HepG2 (cell line): ENCODE results near the gene TRAF3. TPM values are rescaled to one million over a fixed set of nuclear protein-coding genes. Genes with fewer than 3 reads are reported as not detected.

Experiments used
- BCL6 ChIP-seq: IDR thresholded peaks from 2 replicates; pipeline ENCODE4 v1.6.1; 2016; ENCODE audit warnings: missing genetic modification reagents, missing compliant biosample characterization
- CEBPG ChIP-seq: IDR thresholded peaks from 2 replicates; pipeline ENCODE4 v1.6.1; 2016
- HNRNPK ChIP-seq: fragments of 200-400 bp; formaldehyde crosslinking; IDR thresholded peaks from 2 replicates; pipeline ENCODE4 v1.6.1; 2018; ENCODE audit warnings: low read length, low read depth, moderate library complexity, mild to moderate bottlenecking; ENCODE audit not compliant: poor library complexity, severe bottlenecking
- KDM6A ChIP-seq: IDR thresholded peaks from 2 replicates; pipeline ENCODE4 v1.6.1; 2016; ENCODE audit warnings: low read depth
- MED8 ChIP-seq: sonication (generic); formaldehyde crosslinking; IDR thresholded peaks from 2 replicates; pipeline ENCODE4 v1.8.1; 2023; ENCODE audit warnings: mild to moderate bottlenecking, missing genetic modification reagents; ENCODE audit not compliant: insufficient replicate concordance
- MTF2 ChIP-seq: sonication (generic); formaldehyde crosslinking; IDR thresholded peaks from 2 replicates; pipeline ENCODE4 v1.5.0; 2020; ENCODE audit warnings: missing genetic modification reagents, borderline replicate concordance
- PHB2 ChIP-seq: fragments of 450-650 bp; IDR thresholded peaks from 2 replicates; pipeline ENCODE4 v1.6.1; 2018; ENCODE audit not compliant: partially characterized antibody
- SNAI1 ChIP-seq: sonication (generic); formaldehyde crosslinking; IDR thresholded peaks from 2 replicates; pipeline ENCODE4 v1.5.0; 2020; ENCODE audit warnings: mild to moderate bottlenecking, missing genetic modification reagents, borderline replicate concordance
- ZNF274 ChIP-seq: sonication (generic); formaldehyde crosslinking; IDR thresholded peaks from 2 replicates; pipeline ENCODE4 v1.5.1; 2020; ENCODE audit warnings: mild to moderate bottlenecking, missing genetic modification reagents
- polyA plus RNA-seq, 8 experiments: library from polyadenylated mRNA; depleted of rRNA in 3 of 8; stranded (reverse) in 7 of 8; unstranded in 1 of 8; fragments of >200 nt; fragmentation: Illumina TruSeq in 4 of 8; extraction: Trizol in 4 of 8; gene quantifications; 2 replicates each; pipeline versions ENCODE4 v1.2.1 to v1.2.3, GENCODE V29; 2011 to 2016; ENCODE audit warnings: low read depth in 4 of 8, missing spikeins in 1 of 8, mixed read lengths in 1 of 8; ENCODE audit not compliant: insufficient read depth in 1 of 8
- total RNA-seq, 5 experiments: library from RNA; depleted of rRNA; stranded (reverse); fragments of >200 nt; fragmentation: Illumina TruSeq; extraction: Trizol; gene quantifications; 2 replicates each; pipeline ENCODE4 v1.2.3, GENCODE V29; 2016; ENCODE audit warnings: low read depth in 1 of 5
- TF ChIP-seq, protein P1 (sequence below): sonication (generic); formaldehyde crosslinking; IDR thresholded peaks from 2 replicates; pipeline ENCODE4 v1.9.0; 2021; ENCODE audit warnings: mild to moderate bottlenecking, missing genetic modification reagents
- TF ChIP-seq, protein P2 (sequence below): sonication (generic); formaldehyde crosslinking; IDR thresholded peaks from 2 replicates; pipeline ENCODE4 v1.5.0; 2020; ENCODE audit warnings: missing genetic modification reagents, mild to moderate bottlenecking, borderline replicate concordance
- TF ChIP-seq, protein P3 (sequence below): sonication (generic); formaldehyde crosslinking; IDR thresholded peaks from 2 replicates; pipeline ENCODE4 v1.9.0; 2021; ENCODE audit warnings: missing genetic modification reagents, mild to moderate bottlenecking, borderline replicate concordance

Gene TRAF3
- total and polyA plus RNA-seq, 2 of the 13 experiments (the other 11 are each of a cell fraction or from before 2014, with no cell fraction given), result 6.9 to 12.2 TPM

- TF ChIP-seq, protein P1, sequence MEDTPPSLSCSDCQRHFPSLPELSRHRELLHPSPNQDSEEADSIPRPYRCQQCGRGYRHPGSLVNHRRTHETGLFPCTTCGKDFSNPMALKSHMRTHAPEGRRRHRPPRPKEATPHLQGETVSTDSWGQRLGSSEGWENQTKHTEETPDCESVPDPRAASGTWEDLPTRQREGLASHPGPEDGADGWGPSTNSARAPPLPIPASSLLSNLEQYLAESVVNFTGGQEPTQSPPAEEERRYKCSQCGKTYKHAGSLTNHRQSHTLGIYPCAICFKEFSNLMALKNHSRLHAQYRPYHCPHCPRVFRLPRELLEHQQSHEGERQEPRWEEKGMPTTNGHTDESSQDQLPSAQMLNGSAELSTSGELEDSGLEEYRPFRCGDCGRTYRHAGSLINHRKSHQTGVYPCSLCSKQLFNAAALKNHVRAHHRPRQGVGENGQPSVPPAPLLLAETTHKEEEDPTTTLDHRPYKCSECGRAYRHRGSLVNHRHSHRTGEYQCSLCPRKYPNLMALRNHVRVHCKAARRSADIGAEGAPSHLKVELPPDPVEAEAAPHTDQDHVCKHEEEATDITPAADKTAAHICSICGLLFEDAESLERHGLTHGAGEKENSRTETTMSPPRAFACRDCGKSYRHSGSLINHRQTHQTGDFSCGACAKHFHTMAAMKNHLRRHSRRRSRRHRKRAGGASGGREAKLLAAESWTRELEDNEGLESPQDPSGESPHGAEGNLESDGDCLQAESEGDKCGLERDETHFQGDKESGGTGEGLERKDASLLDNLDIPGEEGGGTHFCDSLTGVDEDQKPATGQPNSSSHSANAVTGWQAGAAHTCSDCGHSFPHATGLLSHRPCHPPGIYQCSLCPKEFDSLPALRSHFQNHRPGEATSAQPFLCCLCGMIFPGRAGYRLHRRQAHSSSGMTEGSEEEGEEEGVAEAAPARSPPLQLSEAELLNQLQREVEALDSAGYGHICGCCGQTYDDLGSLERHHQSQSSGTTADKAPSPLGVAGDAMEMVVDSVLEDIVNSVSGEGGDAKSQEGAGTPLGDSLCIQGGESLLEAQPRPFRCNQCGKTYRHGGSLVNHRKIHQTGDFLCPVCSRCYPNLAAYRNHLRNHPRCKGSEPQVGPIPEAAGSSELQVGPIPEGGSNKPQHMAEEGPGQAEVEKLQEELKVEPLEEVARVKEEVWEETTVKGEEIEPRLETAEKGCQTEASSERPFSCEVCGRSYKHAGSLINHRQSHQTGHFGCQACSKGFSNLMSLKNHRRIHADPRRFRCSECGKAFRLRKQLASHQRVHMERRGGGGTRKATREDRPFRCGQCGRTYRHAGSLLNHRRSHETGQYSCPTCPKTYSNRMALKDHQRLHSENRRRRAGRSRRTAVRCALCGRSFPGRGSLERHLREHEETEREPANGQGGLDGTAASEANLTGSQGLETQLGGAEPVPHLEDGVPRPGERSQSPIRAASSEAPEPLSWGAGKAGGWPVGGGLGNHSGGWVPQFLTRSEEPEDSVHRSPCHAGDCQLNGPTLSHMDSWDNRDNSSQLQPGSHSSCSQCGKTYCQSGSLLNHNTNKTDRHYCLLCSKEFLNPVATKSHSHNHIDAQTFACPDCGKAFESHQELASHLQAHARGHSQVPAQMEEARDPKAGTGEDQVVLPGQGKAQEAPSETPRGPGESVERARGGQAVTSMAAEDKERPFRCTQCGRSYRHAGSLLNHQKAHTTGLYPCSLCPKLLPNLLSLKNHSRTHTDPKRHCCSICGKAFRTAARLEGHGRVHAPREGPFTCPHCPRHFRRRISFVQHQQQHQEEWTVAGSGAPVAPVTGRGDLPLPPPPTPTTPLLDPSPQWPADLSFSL (CRISPR knock-in tag), result no peak
- TF ChIP-seq, protein P2, sequence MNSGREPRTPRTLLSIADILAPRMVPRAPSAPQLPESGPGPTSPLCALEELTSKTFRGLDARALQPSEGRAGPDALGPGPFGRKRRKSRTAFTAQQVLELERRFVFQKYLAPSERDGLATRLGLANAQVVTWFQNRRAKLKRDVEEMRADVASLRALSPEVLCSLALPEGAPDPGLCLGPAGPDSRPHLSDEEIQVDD, result no peak
- TF ChIP-seq ZNF274 (CRISPR knock-in tag) (no peak), PHB2 (no peak), BCL6 (CRISPR knock-in tag) (no peak), MED8 (CRISPR knock-in tag) (no peak), KDM6A (no peak), MTF2 (CRISPR knock-in tag) (no peak), HNRNPK (no peak), CEBPG (no peak), SNAI1 (CRISPR knock-in tag) (no peak)
- TF ChIP-seq, protein P3, sequence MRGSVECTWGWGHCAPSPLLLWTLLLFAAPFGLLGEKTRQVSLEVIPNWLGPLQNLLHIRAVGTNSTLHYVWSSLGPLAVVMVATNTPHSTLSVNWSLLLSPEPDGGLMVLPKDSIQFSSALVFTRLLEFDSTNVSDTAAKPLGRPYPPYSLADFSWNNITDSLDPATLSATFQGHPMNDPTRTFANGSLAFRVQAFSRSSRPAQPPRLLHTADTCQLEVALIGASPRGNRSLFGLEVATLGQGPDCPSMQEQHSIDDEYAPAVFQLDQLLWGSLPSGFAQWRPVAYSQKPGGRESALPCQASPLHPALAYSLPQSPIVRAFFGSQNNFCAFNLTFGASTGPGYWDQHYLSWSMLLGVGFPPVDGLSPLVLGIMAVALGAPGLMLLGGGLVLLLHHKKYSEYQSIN (CRISPR knock-in tag), result no peak
Measured at GRCh38 chr14:102856179-102856578, 78.9 kb downstream of the TRAF3 start (continued).
